PC-9 (cell line): ENCODE results near the gene MGRN1. TPM values are rescaled to one million over a fixed set of nuclear protein-coding genes. Genes with fewer than 3 reads are reported as not detected.

Experiments
- BruUV-seq: library from RNA; stranded (reverse); fragments of 400-500 nt; replicated peaks from 2 replicates; lab custom pipeline; 2021; lab: Mats Ljungman, UMichigan
- CTCF ChIA-PET: fragments of 300-600 bp; sonication (Branson Sonifier 250); formaldehyde crosslinking; loops from one replicate; lab custom pipeline; 2022; ENCODE audit warnings: antibody characterized with exemption; lab: Charles Lee
- POLR2A ChIA-PET: fragments of 300-600 bp; sonication (Branson Sonifier 250); formaldehyde crosslinking; loops from one replicate; lab custom pipeline; 2022; ENCODE audit warnings: antibody characterized with exemption; ENCODE audit not compliant: unreplicated experiment; lab: Charles Lee
- DNase-seq, 2 experiments: peaks; one replicate each; pipeline versions ENCODE4 v3.0.0 to v3.0.0-alpha.2; 2015 to 2022; ENCODE audit warnings: mixed read lengths in 1 of 2
- H2AFZ ChIP-seq: fragments of 200-600 bp; sonication (generic); 2 replicates; pipeline ENCODE4 v1.8.1; 2017; ENCODE audit warnings: antibody characterized with exemption
- H3F3A ChIP-seq: fragments of 200-600 bp; sonication (generic); 2 replicates; pipeline ENCODE4 v1.8.1; 2017; ENCODE audit warnings: antibody characterized with exemption, mild to moderate bottlenecking, low read depth; ENCODE audit not compliant: insufficient read depth
- H3K27ac ChIP-seq: fragments of 200-600 bp; sonication (generic); 2 replicates; pipeline ENCODE4 v1.6.1; 2016; ENCODE audit warnings: mixed run types
- H3K27me3 ChIP-seq: fragments of 200-600 bp; sonication (generic); 2 replicates; pipeline ENCODE4 v1.6.1; 2016; ENCODE audit warnings: low read depth, mixed run types; ENCODE audit not compliant: insufficient read depth
- H3K36me3 ChIP-seq: fragments of 200-600 bp; sonication (generic); 2 replicates; pipeline ENCODE4 v1.6.1; 2016; ENCODE audit warnings: low read depth, mixed run types
- H3K4me1 ChIP-seq: fragments of 200-600 bp; sonication (generic); replicated peaks from 2 replicates; pipeline ENCODE4 v1.6.1; 2016; ENCODE audit warnings: mixed run types; ENCODE audit not compliant: insufficient read depth
- H3K4me2 ChIP-seq: fragments of 200-600 bp; sonication (generic); 2 replicates; pipeline ENCODE4 v1.6.1; 2017; ENCODE audit warnings: mixed run types
- H3K4me3 ChIP-seq: fragments of 200-600 bp; sonication (generic); 2 replicates; pipeline ENCODE4 v1.6.1; 2016; ENCODE audit warnings: mixed run types
- H3K79me2 ChIP-seq: fragments of 200-600 bp; sonication (generic); 2 replicates; pipeline ENCODE4 v1.6.1; 2017; ENCODE audit warnings: low read depth, mixed run types
- H3K9me2 ChIP-seq: fragments of 200-600 bp; sonication (generic); 2 replicates; pipeline ENCODE4 v1.8.1; 2017; ENCODE audit warnings: mild to moderate bottlenecking; ENCODE audit not compliant: insufficient read depth
- H3K9me3 ChIP-seq: fragments of 200-600 bp; sonication (generic); 2 replicates; pipeline ENCODE4 v1.8.1; 2016; ENCODE audit warnings: low read depth; ENCODE audit not compliant: insufficient read depth
- H4K20me1 ChIP-seq: fragments of 200-600 bp; sonication (generic); 2 replicates; pipeline ENCODE4 v1.8.1; 2017; ENCODE audit not compliant: insufficient read depth
- EZH2 ChIP-seq: fragments of 200-600 bp; sonication (generic); IDR thresholded peaks from 2 replicates; pipeline ENCODE4 v1.8.0; 2017; ENCODE audit warnings: antibody characterized with exemption, low read depth
- intact Hi-C: fragments of 100-400 bp; cut with micrococcal nuclease; formaldehyde crosslinking; loops from one replicate; pipeline ENCODE4 v1.10.0; 2022; ENCODE audit not compliant: unreplicated experiment
- total RNA-seq: library from RNA; stranded (reverse); gene quantifications from 2 replicates; pipeline ENCODE4 v1.2.3, GENCODE V29; 2021
- TF ChIP-seq, protein P1 (sequence below): fragments of 200-600 bp; sonication (generic); conservative IDR thresholded peaks from 2 replicates; pipeline ENCODE4 v1.6.1; 2017; ENCODE audit warnings: mixed run types, antibody characterized with exemption, mild to moderate bottlenecking, moderate library complexity

Gene MGRN1
- total RNA-seq, 1 experiment from 2014 or later, result 70.4 TPM

DNA sequence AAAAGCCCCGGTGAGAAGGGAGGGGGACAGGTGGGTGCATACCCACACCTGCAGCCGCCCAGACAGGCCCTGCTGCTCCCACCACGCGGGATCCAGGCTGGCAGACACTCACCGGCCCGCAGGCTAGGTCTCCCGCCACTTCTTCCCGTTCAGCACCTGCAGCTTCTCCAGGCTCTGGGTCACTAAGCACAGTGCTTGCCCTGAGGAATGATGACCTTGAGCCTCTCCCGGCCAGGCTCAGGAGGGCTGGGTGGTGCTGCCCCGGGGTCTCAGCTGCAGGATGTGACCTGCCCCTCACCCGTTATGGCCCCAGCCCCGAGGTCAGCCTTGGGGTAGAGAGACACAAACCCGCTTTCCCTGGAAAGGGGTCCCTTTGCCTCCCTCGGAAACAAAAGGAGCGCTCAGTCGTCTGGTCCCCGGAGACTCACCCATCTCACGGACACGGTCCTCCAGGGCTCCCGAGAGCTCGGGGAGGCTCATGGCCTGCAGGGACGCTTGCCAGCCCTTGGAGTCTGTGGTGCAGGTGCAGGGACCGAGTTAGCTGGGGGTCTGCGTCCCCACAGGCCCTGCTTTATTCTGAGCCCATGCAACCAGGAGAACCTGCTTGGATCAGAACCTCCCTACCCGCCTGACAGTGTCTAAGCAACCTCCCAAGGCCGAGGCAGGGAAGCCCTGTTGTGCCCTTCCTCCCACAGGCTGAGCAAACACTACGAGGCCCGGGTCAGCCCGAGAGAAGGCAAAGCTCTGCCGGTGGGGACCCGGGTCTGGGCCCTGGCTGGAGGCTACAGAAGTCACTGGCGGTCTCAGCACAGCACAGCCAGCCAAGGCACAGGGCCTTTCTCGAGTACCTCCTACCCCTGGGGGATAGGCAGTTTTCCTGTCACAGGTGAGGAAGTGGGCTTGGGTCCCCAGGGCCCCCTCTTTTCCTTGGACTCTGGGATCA lies 72.5 kb downstream of the MGRN1 start:
- intact Hi-C loops, result no loop called here
- CTCF ChIA-PET, result interaction anchor here (0.6 kb wide), 1 partner anchor 179 kb away, joined by 4 read pairs; no protein-coding TSS in a partner anchor
- no TSS peak for BruUV-seq

DNA sequence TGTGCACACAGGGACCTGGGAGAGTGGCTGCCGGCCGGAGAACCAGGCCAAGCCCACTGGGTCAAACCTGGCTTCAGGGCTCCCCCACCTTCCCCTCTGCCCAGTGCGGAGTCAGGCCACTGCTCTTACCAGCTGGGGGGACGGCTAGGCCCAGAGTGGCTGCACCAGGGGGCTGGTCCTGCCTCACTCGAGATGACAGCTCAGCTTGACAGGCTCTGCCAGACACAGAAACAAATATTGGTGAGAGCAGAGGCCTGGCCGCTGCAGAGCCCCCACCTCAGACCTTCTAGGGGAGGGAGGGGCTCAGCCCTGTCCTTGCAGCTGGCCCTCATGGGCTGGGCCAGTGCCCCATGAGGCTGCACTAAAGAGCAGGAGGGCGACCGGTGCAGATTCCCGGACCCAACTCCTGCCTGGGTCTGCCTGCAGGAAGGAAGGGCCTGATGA lies 73.2 kb downstream of the MGRN1 start:
- POLR2A ChIA-PET, result no interaction called here
- no peaks in the 10 kb centered on the region for H3K27me3 ChIP-seq

More for the DNA sequence above, 72.5 kb downstream of the MGRN1 start:
- no peak overlapping the region for H3K27ac ChIP-seq
- H3K4me3 ChIP-seq, result no peak overlapping the region
- peaks cover 3% of the 10 kb centered on the region; the same call in 1 of the 2 replicates for H4K20me1 ChIP-seq
- no peaks in the 10 kb centered on the region for H3K27me3 ChIP-seq
- H3K9me3 ChIP-seq, result no peaks in the 10 kb centered on the region
- no peak for DNase-seq
- POLR2A ChIA-PET, result no interaction called here
- H3F3A ChIP-seq, result peaks cover 9% of the 10 kb centered on the region; the same call in 1 of the 2 replicates
- H3K4me1 ChIP-seq, result peaks cover 10% of the 10 kb centered on the region; the same call in 1 of the 2 replicates
- H2AFZ ChIP-seq, result no peak overlapping the region
- H3K9me2 ChIP-seq, result no peaks in the 10 kb centered on the region
- H3K4me2 ChIP-seq, result no peak overlapping the region
- H3K36me3 ChIP-seq, result no peaks in the 10 kb centered on the region
- peaks cover 3% of the 10 kb centered on the region; the same call in 1 of the 2 replicates for H3K79me2 ChIP-seq
- no peak for TF ChIP-seq EZH2
- TF ChIP-seq, protein P1, sequence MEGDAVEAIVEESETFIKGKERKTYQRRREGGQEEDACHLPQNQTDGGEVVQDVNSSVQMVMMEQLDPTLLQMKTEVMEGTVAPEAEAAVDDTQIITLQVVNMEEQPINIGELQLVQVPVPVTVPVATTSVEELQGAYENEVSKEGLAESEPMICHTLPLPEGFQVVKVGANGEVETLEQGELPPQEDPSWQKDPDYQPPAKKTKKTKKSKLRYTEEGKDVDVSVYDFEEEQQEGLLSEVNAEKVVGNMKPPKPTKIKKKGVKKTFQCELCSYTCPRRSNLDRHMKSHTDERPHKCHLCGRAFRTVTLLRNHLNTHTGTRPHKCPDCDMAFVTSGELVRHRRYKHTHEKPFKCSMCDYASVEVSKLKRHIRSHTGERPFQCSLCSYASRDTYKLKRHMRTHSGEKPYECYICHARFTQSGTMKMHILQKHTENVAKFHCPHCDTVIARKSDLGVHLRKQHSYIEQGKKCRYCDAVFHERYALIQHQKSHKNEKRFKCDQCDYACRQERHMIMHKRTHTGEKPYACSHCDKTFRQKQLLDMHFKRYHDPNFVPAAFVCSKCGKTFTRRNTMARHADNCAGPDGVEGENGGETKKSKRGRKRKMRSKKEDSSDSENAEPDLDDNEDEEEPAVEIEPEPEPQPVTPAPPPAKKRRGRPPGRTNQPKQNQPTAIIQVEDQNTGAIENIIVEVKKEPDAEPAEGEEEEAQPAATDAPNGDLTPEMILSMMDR, result no peak

More for the DNA sequence above, 73.2 kb downstream of the MGRN1 start:
- BruUV-seq, result no TSS peak
- peaks cover 3% of the 10 kb centered on the region; the same call in 1 of the 2 replicates for H3K79me2 ChIP-seq
- no peaks in the 10 kb centered on the region for H3K9me3 ChIP-seq
- no peaks in the 10 kb centered on the region for H3K36me3 ChIP-seq
- intact Hi-C loops, result no loop called here
- H3F3A ChIP-seq, result peaks cover 9% of the 10 kb centered on the region; the same call in 1 of the 2 replicates
- H3K4me3 ChIP-seq, result no peak overlapping the region
- H3K4me2 ChIP-seq, result no peak overlapping the region
- H3K4me1 ChIP-seq, result peaks cover 7% of the 10 kb centered on the region; the same call in 1 of the 2 replicates
- TF ChIP-seq EZH2, result no peak
- TF ChIP-seq, protein P1, result no peak
- DNase-seq, result no peak
- no peak overlapping the region for H3K27ac ChIP-seq
- H4K20me1 ChIP-seq, result peaks cover 3% of the 10 kb centered on the region; the same call in 1 of the 2 replicates
- CTCF ChIA-PET, result interaction anchor here (0.6 kb wide), 1 partner anchor 179 kb away, joined by 4 read pairs; no protein-coding TSS in a partner anchor
- H3K9me2 ChIP-seq, result no peaks in the 10 kb centered on the region
- no peak overlapping the region for H2AFZ ChIP-seq
